Esophagus muscularis mucosa (tissue), 3 donors: Measurements from ENCODE around the gene TNNT2.

Source experiments
- CTCF ChIP-seq, 3 experiments: fragments of 200-600 bp in 2 of 3; fragments of 450-650 bp in 1 of 3; sonication (generic) in 2 of 3; IDR thresholded peaks; one replicate each; pipeline ENCODE4 v1.5.1; 2017 to 2019; ENCODE audit warnings: antibody characterized with exemption in 3 of 3, mild to moderate bottlenecking in 2 of 3, moderate library complexity in 1 of 3
- POLR2A ChIP-seq: fragments of 450-650 bp; IDR thresholded peaks from one replicate; pipeline ENCODE4 v1.6.1; 2017; ENCODE audit warnings: antibody characterized with exemption, moderate library complexity, mild to moderate bottlenecking, low read depth
- POLR2AphosphoS5 ChIP-seq, 2 donors: sonication (generic); formaldehyde crosslinking; IDR thresholded peaks; one replicate each; pipeline ENCODE4 v1.6.1; 2017; ENCODE audit warnings: antibody characterized with exemption in 2 of 2

- TF ChIP-seq CTCF (IDR thresholded peaks at IDR 0.05) = no peak
- TF ChIP-seq POLR2AphosphoS5 (IDR thresholded peaks at IDR 0.05) = no peak
- TF ChIP-seq POLR2A = no peak
Observed at GRCh38 chr1:201311356-201312011, 66.0 kb downstream of the TNNT2 start.
